CD4-positive, CD25-positive, alpha-beta regulatory T cell (primary cell): ENCODE data around the gene TM4SF18. TPM values are rescaled to one million over a fixed set of nuclear protein-coding genes. Genes with fewer than 3 reads are reported as not detected.

Source experiments
- ATAC-seq, 2 donors: fragments of 150-1000 bp; cut with Tn5 transposase; one replicate each; pipeline ENCODE4 v1.10.0; 2021; ENCODE audit warnings: low read depth in 2 of 2, moderate number of reproducible peaks in 2 of 2, moderate library complexity in 1 of 2
- DNase-seq, 3 donors: peaks; one replicate each; pipeline versions ENCODE4 v3.0.0 to v3.0.0-alpha.2; 2012 to 2022; ENCODE audit warnings: mixed read lengths in 1 of 3
- H3K27ac ChIP-seq: one replicate; pipeline ENCODE4 v1.7.0; 2013; ENCODE audit warnings: mild to moderate bottlenecking, low read length; ENCODE audit not compliant: insufficient read depth, poor library complexity, severe bottlenecking
- H3K27me3 ChIP-seq: one replicate; pipeline ENCODE4 v1.7.0; 2013; ENCODE audit warnings: low read length; ENCODE audit not compliant: control insufficient read depth, insufficient read depth
- H3K36me3 ChIP-seq: one replicate; pipeline ENCODE4 v1.7.0; 2013; ENCODE audit warnings: mild to moderate bottlenecking, low read length, moderate library complexity; ENCODE audit not compliant: control insufficient read depth, insufficient read depth
- H3K4me1 ChIP-seq: 2 replicates; pipeline ENCODE4 v1.7.0; 2013; ENCODE audit warnings: mild to moderate bottlenecking, low read length; ENCODE audit not compliant: insufficient read depth, control insufficient read depth, poor library complexity, severe bottlenecking
- H3K4me3 ChIP-seq: one replicate; pipeline ENCODE4 v1.7.0; 2013; ENCODE audit warnings: low read depth, mild to moderate bottlenecking, low read length, moderate library complexity
- H3K9me3 ChIP-seq, 2 experiments: 1 replicate in 1 of 2; 2 replicates in 1 of 2; pipeline ENCODE4 v1.7.0; 2013; ENCODE audit warnings: low read length in 2 of 2, mild to moderate bottlenecking in 1 of 2, moderate library complexity in 1 of 2; ENCODE audit not compliant: control insufficient read depth in 2 of 2
- H3K27ac Mint-ChIP-seq, 3 donors: one replicate each; pipeline ENCODE4 v1.8.0; 2020 to 2022; ENCODE audit warnings: mild to moderate bottlenecking in 3 of 3, mixed read lengths in 3 of 3, moderate library complexity in 2 of 3
- H3K27me3 Mint-ChIP-seq: one replicate; pipeline ENCODE4 v1.8.0; 2022; ENCODE audit warnings: mild to moderate bottlenecking, mixed read lengths
- H3K36me3 Mint-ChIP-seq: one replicate; pipeline ENCODE4 v1.8.0; 2020; ENCODE audit warnings: mixed read lengths
- H3K4me1 Mint-ChIP-seq, 4 donors: one replicate each; pipeline ENCODE4 v1.8.0; 2020 to 2022; ENCODE audit warnings: mixed read lengths in 4 of 4, mild to moderate bottlenecking in 1 of 4
- H3K4me3 Mint-ChIP-seq, 4 donors: one replicate each; pipeline ENCODE4 v1.8.0; 2020 to 2022; ENCODE audit warnings: mild to moderate bottlenecking in 4 of 4, mixed read lengths in 4 of 4, moderate library complexity in 3 of 4
- H3K9me3 Mint-ChIP-seq, 7 donors: one replicate each; pipeline ENCODE4 v1.8.0; 2020 to 2022; ENCODE audit warnings: mixed read lengths in 7 of 7, mild to moderate bottlenecking in 3 of 7, moderate library complexity in 2 of 7
- polyA plus RNA-seq, 4 donors: library from polyadenylated mRNA; unstranded; fragments of 300-500 nt; fragmentation: Illumina TruSeq; gene quantifications; one replicate each; pipeline ENCODE4 v1.2.3, GENCODE V29; 2021
- total RNA-seq: library from RNA; stranded (reverse); gene quantifications from one replicate; pipeline ENCODE4 v1.2.3, GENCODE V29; 2022

The TM4SF18 gene
- total and polyA plus RNA-seq, 5 donors from 2014 or later, result not detected

DNA sequence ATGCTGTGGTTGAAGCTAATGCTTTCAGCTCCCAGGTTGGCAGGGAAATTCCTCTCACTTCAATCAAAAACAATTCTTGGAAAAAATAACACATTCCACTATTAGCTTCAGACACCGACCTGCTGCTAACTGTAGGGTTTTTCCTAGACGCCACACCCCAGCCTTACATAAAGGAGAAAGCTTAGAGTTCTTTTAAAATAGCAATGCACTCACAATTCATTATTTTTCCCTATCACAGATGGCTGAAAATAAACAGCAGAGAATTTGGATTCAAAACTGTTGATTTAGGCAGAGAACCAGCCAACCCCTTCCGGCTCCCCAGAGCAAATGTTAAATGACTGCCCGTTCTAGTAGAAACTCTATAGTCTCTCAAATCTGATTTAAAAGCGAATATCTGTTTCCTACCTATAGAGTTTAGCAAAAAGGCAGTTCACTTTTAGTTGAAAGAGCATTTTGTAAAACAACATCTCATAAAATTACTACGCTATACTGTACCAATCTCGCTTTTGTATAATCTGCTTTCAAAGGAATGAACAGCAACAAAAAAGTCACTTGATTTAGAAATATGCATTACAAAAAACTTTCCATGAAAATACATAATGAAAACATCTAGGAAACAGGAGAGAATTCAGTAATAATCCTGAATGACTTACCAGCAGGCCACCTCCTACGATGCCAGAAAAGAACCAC lies 43.4 kb upstream of the TM4SF18 start:
- ATAC-seq, result no peak
- no peak overlapping the region for H3K27ac ChIP-seq
- no peak overlapping the region for H3K4me3 ChIP-seq
- H3K36me3 Mint-ChIP-seq, result no peaks in the 10 kb centered on the region
- H3K4me1 ChIP-seq, result no peaks in the 10 kb centered on the region
- no peak overlapping the region for H3K27ac Mint-ChIP-seq
- H3K4me1 Mint-ChIP-seq, result no peaks in the 10 kb centered on the region
- peaks cover 0 to 3% (median 0%) of the 10 kb centered on the region in 7 donors for H3K9me3 Mint-ChIP-seq
- H3K27me3 Mint-ChIP-seq, result no peaks in the 10 kb centered on the region
- DNase-seq, result no peak
- no peaks in the 10 kb centered on the region for H3K36me3 ChIP-seq
- H3K9me3 ChIP-seq, result no peaks in the 10 kb centered on the region
- peaks cover 3% of the 10 kb centered on the region for H3K27me3 ChIP-seq
- no peak overlapping the region for H3K4me3 Mint-ChIP-seq

DNA sequence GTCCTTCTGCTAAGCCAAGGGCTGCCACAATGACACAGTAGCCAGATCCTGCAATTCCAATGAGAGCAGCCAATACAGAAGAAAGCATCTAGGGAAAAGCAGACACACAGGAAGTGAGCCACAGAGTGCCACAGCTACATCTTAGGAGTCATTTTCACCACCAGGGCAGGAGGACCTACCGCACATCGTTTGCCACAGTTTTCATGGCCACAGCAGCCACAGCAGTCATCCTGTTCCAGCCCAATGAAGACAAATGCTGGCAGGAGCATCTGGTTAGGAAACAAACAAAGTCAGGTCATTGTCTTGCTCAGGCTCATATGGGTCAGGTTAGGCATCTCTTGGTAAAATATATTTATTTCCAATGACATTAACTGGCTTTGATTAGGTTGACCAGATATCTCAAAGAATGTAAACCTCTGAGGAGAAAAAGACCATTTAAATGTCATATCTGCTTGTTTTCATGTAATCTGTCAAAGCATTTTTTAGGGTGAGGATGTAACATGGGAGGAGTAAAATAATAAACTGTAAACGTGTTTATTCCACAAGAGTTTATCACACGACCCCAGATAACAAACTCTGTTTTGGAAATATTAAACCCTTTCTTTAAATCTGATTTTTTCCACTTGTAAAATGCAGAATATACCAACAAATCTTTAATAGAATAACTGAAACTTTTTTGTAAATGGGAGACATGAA lies 42.2 kb upstream of the TM4SF18 start:
- Histone ChIP-seq H3K27me3 (peaks cover 3% of the 10 kb centered on the region), H3K27ac (no peak overlapping the region), H3K9me3 (no peaks in the 10 kb centered on the region), H3K36me3 (no peaks in the 10 kb centered on the region), H3K4me3 (no peak overlapping the region), H3K4me1 (no peaks in the 10 kb centered on the region)
- no peaks in the 10 kb centered on the region for H3K4me1 Mint-ChIP-seq
- H3K9me3 Mint-ChIP-seq, result peaks cover 0 to 3% (median 0%) of the 10 kb centered on the region in 7 donors
- no peak overlapping the region for H3K4me3 Mint-ChIP-seq
- no peak overlapping the region for H3K27ac Mint-ChIP-seq
- ATAC-seq (no peak), DNase-seq (no peak)
- H3K36me3 Mint-ChIP-seq, result no peaks in the 10 kb centered on the region
- peaks cover 6% of the 10 kb centered on the region for H3K27me3 Mint-ChIP-seq

DNA sequence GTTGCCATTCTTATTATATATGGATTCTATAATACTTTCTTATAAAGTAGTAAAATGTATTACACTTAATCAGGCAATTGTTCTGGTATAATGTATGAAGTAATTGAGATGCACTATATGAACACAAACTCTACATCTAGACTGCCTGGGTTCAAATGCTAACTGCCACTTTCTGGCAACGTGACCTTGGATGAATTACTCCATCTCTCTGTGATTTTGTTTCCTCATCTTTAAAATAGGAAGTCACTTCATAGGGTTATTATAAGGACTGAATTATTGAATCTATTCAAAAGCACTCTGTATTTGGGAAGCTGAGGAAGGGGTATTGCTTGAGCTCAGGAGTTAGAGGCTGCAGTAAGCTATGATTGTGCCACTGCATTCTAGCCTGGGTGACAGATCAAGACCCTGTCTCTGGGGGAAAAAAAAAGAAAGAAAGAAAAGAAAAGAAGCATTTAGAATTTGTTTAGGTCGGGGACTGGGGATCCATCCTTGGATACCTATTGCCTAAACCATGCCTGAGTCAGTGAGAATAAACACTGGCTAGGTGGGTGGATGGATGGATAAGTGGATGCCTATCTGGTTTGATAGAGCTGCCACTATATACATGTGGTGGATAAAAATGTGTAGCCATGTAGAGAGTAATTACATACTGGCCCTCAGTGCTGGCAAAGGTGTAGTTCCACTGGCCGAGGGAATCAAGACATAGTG lies 41.5 kb upstream of the TM4SF18 start:
- no peaks in the 10 kb centered on the region for H3K4me1 ChIP-seq
- ATAC-seq, result no peak
- no peak for DNase-seq
- no peak overlapping the region for H3K27ac ChIP-seq
- H3K4me1 Mint-ChIP-seq, result no peaks in the 10 kb centered on the region
- no peak overlapping the region for H3K27ac Mint-ChIP-seq
- no peak overlapping the region for H3K4me3 Mint-ChIP-seq
- peaks cover 6% of the 10 kb centered on the region for H3K27me3 Mint-ChIP-seq
- peaks cover 0 to 3% (median 0%) of the 10 kb centered on the region in 7 donors for H3K9me3 Mint-ChIP-seq
- H3K27me3 ChIP-seq, result peaks cover 3% of the 10 kb centered on the region
- no peaks in the 10 kb centered on the region for H3K36me3 Mint-ChIP-seq
- no peaks in the 10 kb centered on the region for H3K36me3 ChIP-seq
- no peaks in the 10 kb centered on the region for H3K9me3 ChIP-seq
- H3K4me3 ChIP-seq, result no peak overlapping the region

DNA sequence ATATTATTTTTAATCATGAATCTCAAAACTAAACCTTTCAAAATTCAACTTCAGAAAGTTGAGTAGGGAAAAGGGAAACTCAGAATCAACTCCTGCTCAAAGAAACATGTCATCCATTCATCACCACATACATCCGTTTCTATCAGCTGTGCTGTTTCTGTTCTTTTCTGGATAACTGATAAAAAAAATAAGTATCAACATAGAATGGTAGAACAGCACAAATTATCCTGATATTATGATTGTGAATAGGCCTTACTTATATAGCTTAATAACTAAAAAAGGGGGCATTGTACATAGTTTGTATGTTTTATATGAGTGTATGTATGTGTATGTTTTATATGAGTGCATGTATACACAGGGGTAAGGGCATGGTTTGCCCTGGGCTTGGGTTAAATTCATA lies 41.0 kb upstream of the TM4SF18 start:
- no peaks in the 10 kb centered on the region for H3K36me3 Mint-ChIP-seq

DNA sequence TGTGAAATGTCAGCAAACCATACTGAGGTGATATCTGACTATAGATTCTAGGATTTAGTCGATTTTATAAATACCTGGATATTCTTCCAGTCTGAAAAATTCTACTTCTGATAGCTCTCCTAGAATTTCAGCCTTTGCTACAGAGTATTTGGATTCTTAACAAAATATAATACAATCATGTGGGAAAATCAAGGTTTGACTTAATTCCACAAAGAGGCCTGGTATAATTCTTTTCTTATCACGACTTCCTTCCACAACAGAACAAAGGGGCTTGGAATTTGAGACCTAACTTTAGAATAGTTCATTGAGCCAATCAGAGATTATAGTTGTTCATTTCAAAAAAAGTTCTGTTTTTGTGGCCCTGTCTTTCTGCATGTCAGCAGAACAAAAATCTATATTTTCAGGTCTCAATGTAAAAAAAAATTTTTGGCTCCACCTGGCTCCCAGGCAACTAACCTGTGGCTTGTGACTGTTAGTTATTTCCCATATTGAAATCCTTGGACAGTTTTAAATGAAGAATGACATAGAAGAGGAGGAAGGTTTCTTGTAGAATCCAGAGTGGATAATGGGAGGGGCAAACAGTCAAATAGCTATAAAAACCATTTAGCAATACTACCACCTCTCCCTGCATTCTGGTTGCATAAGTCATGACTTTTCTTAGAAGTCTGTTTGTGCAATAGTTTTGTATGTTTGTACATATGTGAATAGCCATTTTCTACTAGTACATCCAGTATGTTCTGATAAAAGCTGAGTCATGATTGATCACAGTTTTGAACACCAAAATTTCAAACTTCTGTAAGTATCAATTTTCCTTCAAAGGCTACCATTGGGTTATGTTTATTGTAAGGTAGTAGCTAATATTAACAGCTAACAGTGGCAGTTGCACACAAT lies 40.0 kb upstream of the TM4SF18 start:
- Mint-ChIP-seq H3K9me3 (peaks cover 0 to 3% (median 0%) of the 10 kb centered on the region in 7 donors), H3K27me3 (peaks cover 6% of the 10 kb centered on the region), H3K4me1 (no peaks in the 10 kb centered on the region), H3K36me3 (no peaks in the 10 kb centered on the region), H3K4me3 (no peak overlapping the region), H3K27ac (no peak overlapping the region)
- DNase-seq (no peak), ATAC-seq (no peak)
- Histone ChIP-seq H3K4me1 (no peaks in the 10 kb centered on the region), H3K36me3 (no peaks in the 10 kb centered on the region), H3K27ac (no peak overlapping the region), H3K9me3 (no peaks in the 10 kb centered on the region), H3K4me3 (no peak overlapping the region), H3K27me3 (peaks cover 3% of the 10 kb centered on the region)

More for the DNA sequence above, 41.0 kb upstream of the TM4SF18 start:
- Histone ChIP-seq H3K36me3 (no peaks in the 10 kb centered on the region), H3K9me3 (no peaks in the 10 kb centered on the region), H3K4me3 (no peak overlapping the region), H3K27ac (no peak overlapping the region), H3K4me1 (no peaks in the 10 kb centered on the region), H3K27me3 (peaks cover 3% of the 10 kb centered on the region)
- Mint-ChIP-seq H3K9me3 (peaks cover 0 to 3% (median 0%) of the 10 kb centered on the region in 7 donors), H3K27ac (no peak overlapping the region), H3K4me1 (no peaks in the 10 kb centered on the region), H3K27me3 (peaks cover 6% of the 10 kb centered on the region), H3K4me3 (no peak overlapping the region)
- no peak for DNase-seq
- no peak for ATAC-seq

DNA sequence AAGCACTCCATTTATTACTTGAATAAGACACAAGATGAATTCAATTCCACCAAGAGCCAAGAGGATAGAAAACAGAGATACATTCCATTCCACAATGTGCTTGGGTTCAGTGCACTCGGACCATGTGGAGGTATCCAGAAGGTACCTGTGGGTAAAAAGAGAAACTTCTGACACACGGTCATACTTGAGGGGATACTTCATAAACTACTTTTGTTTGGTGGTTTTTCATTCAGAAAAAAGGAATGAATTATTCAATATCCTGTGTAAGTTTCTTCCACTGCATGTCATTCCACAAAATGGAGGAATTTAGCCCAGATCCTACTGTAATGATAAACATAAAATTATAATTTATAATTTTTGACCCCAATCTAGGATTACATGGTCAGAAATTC lies 38.3 kb upstream of the TM4SF18 start:
- DNase-seq, result no peak
- Mint-ChIP-seq H3K4me3 (no peak overlapping the region), H3K36me3 (no peaks in the 10 kb centered on the region), H3K27me3 (peaks cover 6% of the 10 kb centered on the region), H3K4me1 (no peaks in the 10 kb centered on the region), H3K9me3 (peaks cover 0 to 4% (median 0%) of the 10 kb centered on the region in 7 donors), H3K27ac (no peak overlapping the region)
- Histone ChIP-seq H3K36me3 (no peaks in the 10 kb centered on the region), H3K4me3 (no peak overlapping the region), H3K27ac (no peak overlapping the region), H3K9me3 (no peaks in the 10 kb centered on the region), H3K4me1 (no peaks in the 10 kb centered on the region), H3K27me3 (peaks cover 3% of the 10 kb centered on the region)
- no peak for ATAC-seq

DNA sequence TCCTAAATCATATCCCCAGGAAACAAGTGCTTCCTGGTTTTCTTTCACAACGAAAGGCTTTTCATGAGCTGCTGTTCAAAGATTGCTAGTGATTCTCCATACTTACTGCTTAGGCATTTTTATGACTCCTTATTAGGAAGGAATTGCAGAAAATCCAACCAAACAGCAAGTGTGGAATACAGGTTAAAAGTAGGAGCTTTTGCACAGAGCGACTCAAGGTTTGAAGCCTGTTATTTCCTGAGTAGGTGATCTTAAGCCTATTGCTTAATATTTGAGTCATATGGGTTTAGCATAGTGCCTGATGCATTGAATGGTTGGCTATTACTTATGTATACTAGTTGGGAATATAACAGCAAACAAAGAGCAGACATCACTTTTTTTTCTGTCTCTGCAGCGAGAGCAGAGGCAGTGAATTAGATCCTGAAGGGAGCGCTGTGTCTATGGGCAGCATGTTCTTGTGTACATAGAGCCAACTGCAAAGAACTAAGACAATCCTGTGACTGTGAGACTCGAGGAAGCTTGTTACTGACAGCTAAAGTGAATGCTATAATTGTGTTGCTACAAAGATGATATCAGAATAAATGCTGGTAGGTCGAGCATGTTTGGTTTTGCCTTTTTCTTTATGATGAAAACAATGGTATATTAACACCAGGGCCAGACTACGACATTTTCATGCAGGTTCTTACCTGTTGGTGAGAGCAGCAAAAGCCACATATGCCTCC lies 37.7 kb upstream of the TM4SF18 start:
- H3K4me3 Mint-ChIP-seq, result no peak overlapping the region
- H3K9me3 ChIP-seq, result no peaks in the 10 kb centered on the region
- no peaks in the 10 kb centered on the region for H3K4me1 ChIP-seq
- no peak overlapping the region for H3K27ac ChIP-seq
- H3K4me1 Mint-ChIP-seq, result no peaks in the 10 kb centered on the region
- H3K27me3 Mint-ChIP-seq, result peaks cover 6% of the 10 kb centered on the region
- DNase-seq, result no peak
- H3K4me3 ChIP-seq, result no peak overlapping the region
- ATAC-seq, result no peak
- H3K36me3 ChIP-seq, result no peaks in the 10 kb centered on the region
- no peak overlapping the region for H3K27ac Mint-ChIP-seq
- H3K27me3 ChIP-seq, result peaks cover 3% of the 10 kb centered on the region
- H3K36me3 Mint-ChIP-seq, result no peaks in the 10 kb centered on the region
- peaks cover 0 to 4% (median 0%) of the 10 kb centered on the region in 7 donors for H3K9me3 Mint-ChIP-seq
